Activated T-cell treated with anti-CD3 and anti-CD28 coated beads for 1 hour (primary cell): ENCODE data around the gene C12orf42.

Experiments
- DNase-seq: peaks from one replicate; pipeline ENCODE4 v3.0.0-alpha.2; 2020; ENCODE audit warnings: low read depth

C12orf42 gene

DNA sequence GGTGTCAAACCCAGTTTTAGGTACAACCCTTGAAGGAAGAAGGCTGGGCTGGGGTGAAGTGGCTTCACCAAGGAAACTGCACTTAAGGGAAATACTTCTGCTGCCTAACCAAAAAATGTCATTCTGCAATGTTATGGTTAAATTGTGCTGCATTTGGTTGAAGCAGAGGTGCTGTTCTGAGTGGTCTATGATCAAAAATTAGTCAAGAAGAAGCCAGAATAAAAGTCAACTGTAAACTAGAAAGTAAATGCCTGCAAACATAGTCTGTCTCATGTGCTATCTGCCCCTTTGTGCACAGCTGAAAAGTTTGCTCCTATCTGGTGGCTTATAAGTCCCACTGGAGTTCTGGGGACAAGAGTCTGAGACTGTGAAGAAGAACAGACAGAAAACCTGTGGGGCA lies 158.8 kb downstream of the C12orf42 start:
- no peak for DNase-seq

DNA sequence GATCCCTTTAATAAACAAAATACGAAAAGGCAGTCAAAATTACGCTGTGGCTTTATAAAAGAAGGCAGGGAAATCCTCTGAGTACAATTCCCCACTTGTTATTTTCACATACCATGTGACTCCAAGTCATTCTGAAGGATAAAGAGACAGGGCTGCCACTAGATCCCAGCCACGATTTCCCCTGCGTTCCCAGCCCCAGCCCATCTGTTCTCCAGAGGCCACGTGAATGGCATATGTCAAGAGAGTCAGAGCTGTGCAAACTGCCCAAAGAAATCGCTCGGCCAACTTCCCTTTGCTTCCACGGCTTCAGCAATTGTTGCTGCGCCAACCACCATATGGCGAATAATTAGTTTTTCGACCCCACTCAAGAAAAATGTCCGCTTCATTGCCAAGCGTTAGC lies 161.3 kb downstream of the C12orf42 start:
- no peak for DNase-seq

DNA sequence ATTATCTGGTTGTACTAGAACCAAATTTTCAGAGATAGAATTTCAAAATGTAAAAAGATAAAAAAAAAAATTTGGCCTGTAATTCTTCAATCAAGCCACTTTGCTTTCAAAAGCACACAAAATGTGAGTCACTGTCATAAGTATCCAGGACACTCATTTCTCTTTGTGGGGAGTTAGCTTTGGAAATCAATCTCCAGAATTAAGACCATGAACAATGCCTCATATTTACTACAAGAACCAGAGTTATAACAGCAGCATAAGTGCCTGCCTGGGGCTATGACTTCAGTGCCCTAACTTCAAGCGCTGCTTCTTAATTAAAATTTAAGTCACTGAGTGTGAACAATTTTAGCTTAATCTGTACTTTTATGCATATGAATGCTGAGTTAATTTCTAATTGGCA lies 162.1 kb downstream of the C12orf42 start:
- DNase-seq: no peak

DNA sequence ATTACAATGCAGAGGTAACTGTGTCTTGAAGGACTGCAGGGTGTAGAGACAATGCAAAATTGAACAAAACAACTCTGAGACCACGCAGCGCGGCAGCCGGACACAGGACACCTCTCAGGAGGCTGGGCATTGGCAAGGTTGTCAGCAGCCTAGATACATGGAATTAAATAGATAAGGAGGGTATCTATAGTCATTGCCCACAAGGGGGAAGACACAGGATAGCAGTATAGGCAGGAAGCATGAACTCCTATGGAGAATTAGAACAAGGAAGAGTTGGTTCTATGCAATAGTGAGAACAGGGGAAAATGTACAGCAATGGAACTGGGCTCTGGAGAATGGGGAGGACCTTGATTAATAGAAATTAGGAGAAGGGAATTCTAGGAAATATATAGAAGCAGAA lies 164.1 kb downstream of the C12orf42 start:
- no peak for DNase-seq

DNA sequence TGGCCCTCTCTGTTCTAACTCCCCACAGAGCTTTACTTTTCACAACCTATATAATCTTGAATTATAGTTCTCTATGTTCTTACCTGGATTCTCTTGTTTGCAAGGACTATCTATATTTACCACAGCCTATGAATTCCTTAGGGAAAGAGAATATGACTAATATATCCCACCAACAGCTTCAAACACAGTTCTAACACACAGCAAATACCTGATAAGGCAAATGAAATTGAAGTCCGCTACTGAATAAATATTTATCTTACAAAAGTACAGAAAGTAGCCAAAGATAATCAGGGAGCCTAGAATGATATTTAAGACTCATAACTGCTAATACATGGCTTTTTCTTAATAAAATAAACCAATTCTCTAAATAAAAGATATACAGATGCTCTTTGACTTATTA lies 165.1 kb downstream of the C12orf42 start:
- DNase-seq: no peak

DNA sequence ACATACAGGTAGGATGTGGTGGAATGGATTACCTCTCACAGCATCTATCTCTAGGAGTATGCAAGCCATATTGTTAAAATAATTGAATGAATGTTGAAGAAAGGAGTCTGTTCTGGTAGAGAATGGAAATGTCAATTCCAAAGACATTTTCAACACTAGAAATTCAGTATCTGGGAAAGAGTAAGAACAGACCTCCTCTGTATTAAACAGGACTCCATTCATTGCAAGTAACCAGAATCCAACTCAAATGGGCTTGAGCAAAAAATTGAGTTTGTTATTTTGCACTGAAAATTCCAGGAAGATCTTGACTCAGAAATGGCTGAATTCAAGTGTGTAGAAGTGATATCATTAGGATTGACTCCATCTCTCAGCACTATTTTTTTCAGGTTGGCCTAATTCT lies 168.1 kb downstream of the C12orf42 start:
- DNase-seq: no peak

DNA sequence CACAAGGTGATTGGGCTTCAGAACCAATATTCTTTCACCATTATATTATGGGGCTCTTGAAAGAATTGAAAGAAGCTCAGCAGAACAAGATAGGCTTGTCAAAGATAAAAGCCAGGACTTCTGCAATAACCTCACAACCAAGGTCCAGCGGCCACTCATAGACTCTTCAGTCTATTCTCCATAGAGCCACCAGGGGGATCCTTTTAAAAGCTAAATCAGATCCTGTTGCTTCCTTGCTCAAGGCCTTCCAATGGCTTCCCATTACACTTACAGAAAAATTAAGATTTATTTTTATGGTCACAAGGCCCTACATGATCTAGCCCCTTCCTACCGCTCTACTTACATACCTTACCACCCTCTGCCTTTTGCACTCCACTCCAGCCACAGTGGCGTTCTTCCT lies 169.6 kb downstream of the C12orf42 start:
- no peak for DNase-seq

DNA sequence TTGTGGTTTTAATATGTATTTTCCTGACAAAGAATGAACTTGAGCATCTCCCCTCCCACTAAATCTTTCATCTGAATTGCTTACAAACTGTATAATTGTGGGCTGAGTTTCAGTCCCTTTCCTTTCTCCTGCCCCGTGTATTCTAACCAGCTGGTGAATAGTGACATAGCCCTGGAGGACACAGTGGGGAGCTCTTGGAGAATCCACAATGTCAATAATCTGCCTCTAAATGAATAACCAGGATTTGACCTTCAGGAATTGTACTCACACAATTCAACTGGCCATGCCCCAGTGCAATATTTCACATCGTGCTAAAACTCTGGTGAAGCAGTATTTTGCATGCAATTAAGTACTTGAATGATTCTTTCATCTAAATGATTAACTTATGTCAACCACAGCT lies 177.2 kb downstream of the C12orf42 start:
- no peak for DNase-seq

DNA sequence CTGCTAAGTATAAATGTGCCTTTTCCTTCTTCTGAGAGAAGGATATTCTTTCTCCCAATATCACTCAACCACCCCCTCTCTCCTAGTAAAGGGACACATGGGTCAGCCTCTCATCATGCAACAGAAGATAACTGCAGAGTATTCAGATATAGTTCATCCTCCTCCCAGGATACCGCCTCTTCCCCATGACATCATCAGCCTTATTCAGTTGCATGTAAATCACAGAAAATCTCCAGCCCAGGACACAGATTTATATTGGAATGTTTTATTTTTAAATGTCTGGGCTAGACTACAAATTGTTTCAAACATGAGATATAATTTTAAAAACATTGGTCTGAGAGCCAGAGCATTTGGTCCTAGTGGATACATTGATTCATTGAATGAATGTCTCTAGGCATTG lies 178.5 kb downstream of the C12orf42 start:
- no peak for DNase-seq

DNA sequence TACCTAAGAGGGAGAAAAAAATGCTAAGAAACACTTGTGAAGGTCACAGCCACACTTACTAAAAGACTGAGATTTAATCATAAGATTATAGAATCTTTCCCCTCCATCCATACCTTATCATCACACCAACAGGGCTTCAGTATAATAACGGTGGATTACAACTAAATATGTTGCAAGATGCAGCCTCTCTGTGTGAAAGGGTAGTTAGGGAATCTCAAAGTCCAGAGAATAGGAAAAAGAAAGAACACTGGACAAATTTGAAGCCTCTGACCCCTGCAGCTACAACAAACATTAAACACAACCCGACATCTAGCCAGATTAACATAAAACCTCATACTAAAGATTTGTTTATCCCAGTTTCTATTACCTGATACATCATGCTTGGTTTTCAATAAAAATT lies 181.0 kb downstream of the C12orf42 start:
- DNase-seq: no peak

DNA sequence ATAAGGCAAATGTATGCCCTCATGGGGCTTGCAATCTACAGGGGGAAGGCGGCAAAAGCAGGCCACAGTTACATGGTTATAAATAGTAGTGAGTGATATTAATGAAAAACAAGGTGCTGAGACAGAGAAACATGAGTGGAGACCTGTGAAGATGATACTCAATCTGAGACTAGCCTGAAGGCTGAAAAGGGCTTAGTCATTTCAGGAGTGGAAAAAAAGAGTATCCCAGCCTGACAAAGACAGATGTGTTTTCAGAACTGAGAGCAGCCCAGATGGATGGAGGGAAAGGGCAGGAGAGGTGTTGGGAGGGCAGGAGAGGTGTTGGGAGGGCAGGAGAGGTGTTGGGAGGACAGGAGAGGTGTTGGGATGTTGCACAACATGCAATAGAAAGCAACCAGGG lies 181.9 kb downstream of the C12orf42 start:
- no peak for DNase-seq

DNA sequence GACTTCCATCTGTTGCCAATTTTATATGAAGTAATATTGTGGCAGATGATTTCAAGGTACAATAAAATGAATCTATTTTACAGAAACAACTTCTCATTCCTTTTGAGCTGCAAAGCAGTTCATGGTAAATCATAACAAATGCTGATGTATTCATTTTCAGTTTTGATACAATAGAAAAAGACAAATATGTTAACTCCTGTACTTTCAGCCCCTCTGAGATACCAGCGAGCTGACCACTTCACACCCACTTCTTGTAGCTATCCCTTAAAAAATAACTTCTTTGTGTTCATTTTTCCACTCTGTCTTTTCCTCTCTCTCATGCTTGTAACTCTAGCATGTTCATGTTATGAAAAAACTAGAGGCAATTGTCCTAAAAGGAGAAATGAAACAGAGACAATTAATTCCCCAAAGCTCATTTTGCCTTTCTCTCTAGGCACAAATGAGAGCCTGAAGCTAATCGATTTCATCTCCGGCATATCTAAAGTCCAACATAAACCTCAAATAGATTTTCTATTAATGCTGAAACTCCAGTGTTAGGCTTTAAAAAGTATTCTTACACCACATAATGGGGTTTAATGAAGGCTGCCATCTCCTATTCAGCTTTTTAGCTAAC lies 182.9 kb downstream of the C12orf42 start:
- DNase-seq: no peak

DNA sequence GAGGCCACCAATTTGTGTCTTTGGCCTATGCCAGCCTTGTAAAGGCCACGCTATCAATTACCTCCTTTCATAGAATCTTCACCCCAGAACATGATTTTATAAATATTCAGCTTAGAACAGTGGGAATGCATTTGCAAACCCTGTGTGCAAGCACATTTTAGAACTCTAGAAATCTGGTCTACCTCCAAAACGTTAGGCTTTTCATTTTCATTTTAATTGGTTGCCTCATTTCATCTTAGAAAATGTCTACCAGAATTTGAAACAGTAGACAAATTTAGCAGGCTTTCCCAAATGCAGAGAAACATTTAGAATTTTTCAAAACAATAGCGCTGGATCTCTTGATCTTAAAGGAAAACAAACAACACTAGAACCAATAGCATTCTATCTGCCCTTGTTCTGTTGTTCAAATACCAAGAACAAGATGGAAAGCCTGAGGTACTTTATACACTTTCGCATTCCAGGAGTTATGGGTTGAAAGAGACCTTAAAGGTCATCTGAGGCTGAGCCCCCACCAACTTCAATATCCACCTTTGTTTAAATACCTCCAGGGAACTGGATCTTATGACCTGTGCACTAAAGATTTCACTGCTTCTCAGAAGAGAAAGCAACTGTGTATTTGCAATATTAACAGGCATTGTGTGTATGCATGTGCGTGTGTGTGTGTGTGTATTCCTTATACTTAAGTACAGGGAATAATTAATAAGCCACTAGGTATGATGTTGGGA lies 185.1 kb downstream of the C12orf42 start:
- no peak for DNase-seq

DNA sequence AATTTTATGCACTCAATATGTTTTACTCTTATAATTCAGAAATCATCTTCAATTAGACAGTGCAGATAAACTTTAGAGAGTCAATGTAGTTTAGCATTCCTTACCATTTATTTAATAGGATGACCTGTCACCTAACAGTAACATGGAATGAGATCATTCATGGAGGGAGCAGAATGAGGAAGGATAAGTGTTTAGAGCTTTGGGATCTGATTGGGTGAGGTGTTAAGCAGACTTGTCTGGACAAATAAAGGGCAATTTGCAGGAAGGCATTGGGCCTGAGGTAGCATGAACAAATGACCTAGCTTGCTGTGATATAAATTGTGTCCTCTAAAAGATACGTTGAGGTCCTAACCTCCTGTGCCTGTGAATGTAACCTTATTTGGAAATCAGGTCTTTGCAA lies 187.4 kb downstream of the C12orf42 start:
- no peak for DNase-seq

DNA sequence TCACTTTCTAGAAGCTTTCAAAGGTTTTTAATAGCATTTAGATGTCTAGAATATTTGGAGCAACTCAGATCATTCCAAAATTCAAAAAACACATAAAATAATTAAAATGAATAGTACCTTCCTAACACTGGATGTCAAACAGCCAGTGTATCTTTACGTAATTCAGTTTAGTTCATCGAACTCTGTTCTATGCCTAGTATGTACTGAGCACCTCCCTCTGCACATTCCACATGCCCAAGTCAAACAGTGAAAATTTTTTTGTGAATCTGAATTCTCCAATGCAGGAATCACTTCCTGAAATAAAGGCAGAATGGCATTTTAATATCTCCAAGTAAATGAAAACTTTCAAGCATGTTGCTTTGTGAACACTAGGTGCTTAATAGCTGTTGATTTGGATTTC lies 192.3 kb downstream of the C12orf42 start:
- DNase-seq: no peak

DNA sequence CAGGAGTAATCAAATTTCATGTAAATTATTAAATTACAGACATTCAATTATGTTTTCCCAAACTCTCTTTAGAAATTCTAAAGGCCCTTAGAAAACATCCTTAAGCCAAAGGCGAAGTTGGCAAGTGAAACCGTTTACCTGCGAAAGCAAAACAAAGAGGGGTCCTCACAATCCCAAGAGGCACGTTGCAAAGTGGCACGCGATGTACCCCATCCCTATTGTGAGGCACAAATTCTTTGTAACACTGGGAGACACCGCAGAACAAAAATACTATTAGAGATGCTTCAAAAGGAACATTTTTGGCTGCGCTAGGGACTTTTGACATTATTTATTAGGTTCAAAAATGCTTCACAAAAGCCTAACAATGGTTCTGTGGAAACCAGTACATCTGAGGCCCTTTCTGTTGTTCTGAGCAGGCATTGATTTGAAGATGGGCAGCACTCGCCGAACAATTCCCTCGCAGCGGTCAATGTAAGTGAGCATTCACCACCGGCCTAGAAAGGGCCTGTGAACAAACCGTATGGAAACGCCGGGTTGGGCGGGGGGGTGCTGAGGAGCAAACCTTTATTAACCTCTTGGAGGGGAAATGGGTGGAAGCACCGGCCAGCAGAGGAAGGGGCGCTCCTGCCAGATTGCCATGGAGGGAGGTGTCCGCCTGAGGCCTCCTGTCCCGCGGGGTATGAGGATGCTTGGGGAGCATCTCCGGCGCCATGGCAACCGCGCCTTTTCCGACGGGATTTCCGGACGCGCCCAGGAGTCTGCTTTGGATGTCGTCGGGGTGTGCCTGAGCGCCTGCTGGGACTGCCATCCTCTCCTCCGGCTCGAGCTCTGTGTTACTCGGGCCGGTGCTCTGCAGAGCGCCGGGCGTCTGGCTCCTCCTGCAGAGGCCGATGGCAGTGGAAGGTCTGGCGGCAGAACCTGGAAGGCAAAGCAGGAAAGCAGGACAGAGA lies 193.9 kb downstream of the C12orf42 start:
- no peak for DNase-seq

DNA sequence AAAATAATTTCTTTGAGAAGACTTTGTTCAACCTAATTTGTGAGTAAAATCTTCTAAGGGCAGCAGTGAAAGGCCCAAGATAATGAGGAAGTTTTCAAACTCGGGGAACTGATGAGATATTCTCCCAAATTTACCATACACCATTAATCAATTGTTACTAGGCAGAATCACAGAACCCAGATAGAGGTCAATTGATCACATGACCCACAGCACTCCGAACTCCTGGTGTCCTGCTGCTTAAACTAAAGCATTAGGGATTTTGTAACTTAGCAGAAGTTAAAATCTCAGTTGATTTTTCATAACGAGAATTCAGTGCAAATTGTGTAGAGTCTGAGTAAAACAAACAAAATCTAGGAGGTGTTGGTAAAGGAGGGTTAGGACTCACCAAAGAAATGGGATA lies 207.8 kb downstream of the C12orf42 start:
- no peak for DNase-seq

DNA sequence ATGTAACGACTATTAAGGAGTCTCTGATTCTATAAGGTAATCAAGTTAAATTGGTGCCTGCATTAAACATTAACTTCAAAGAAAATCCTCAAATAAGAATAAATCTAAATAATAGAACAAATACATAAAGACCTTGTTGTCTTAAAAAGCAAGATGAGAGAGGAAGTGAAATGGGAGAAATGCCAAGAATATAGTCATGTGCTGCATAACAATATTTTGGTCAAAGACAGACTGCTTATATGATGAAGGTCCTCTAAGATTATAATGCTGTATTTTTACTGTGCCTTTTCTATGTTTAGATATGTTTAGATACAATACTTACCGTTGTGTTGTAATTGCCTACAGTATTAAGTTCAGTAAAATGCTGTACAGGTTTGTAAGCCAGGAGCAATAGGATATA lies 213.6 kb downstream of the C12orf42 start:
- no peak for DNase-seq

DNA sequence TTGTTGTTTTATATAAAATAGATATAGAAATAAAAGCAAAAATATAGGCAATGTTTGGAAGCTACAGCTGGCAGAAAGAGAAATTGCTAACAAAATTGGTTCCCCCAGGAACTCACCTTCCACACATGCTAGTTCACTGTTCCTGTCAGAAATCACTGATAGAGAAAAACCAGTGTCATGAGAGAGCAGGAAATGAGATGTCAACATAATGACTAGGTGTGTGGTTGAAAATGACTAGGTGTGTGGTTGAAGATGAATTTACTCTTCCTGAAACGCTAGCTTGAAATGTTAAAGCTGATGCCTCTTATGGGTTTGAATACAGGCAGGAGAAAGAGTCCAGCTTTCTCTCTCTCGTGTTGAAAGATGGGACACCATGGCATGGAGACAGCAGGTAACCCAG lies 216.3 kb downstream of the C12orf42 start:
- no peak for DNase-seq

DNA sequence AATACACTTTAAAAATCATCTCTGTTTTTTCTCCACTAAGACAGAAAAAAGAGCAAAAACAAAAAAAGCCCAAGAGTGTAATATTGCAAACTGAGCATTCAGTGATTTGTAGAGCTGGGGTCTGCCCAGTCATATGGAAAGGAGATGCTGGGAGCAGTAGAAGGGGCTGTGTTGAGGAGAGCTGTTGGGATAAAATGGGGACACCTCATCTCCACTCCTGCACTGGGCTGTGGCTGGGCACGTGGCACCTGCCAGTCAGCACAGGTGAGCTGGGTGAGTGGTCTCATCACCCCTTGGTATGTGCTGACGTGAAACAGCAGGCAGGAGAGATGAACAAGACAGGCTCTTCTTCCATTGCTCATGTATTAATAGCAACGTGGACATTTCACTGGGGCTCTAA lies 217.4 kb downstream of the C12orf42 start:
- DNase-seq: no peak

DNA sequence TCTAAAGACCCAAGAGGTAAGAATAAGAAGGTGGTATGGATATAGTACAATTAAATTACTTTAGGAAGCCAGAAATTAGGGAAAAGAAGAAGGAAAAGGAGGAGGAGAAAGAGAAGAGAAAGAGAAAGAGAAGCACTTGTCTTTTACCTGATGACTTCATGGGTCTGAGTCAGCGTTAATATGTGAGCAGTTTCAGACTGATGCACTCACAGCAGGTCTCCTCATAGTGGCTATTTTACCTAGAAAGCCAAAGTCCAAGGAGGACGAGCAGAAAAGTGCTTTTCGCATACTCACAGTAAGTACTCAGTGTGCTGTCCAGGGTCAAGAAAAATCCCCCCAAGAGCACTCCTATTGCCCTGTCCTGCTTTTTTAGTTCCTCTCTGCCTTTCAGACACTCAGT lies 222.1 kb downstream of the C12orf42 start:
- no peak for DNase-seq

DNA sequence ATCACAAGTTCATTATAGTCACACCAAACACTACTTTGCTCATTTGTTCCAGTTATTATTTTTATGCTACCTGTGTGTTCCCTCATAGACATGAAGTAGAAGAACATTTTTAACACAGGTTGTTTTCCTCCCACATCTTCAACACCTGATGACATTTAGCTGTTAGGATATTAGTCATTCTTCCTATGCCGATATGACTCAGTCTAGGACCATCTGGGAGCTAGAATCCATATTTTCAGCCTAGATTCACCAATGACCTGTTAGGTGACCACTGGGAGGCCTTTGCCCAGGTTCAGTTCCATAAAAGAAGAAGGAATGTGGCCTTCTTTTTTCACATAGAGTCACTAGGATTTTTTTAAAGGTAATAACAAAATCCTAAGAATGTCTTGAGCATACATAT lies 222.8 kb downstream of the C12orf42 start:
- DNase-seq: no peak

DNA sequence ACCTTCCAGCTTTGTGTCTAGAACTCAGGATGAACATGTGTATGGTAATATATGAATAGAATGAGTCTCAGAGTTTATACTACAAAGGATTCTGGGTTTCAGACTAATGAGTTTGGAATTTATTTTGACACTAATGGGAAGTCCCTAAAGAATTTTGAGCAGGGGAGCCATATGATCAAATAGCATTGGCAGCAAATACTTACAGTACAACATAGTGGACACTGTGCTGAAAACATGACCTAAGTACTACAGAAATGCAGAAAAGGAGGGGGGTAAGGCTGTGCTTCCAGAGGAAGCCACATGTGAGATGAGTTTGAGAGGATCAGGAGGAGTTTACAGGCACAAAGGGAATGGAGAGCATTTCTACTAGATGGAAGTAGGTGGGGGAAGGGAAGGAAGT lies 225.8 kb downstream of the C12orf42 start:
- DNase-seq: no peak
